Panc1 (cell line): ENCODE results near the gene FAM83D. TPM values are rescaled to one million over a fixed set of nuclear protein-coding genes. Genes with fewer than 3 reads are reported as not detected.

Source experiments
- ATAC-seq: fragments of 200-7000 bp; cut with Tn5 transposase; 2 replicates; pipeline ENCODE4 v1.9.1; 2020; ENCODE audit warnings: mild to moderate bottlenecking, moderate library complexity
- BruUV-seq: library from RNA; stranded (reverse); fragments of 400-500 nt; replicated peaks from 2 replicates; lab custom pipeline; 2021; lab: Mats Ljungman, UMichigan
- CTCF ChIA-PET: fragments of 300-600 bp; sonication (Branson Sonifier 250); formaldehyde crosslinking; loops from one replicate; lab custom pipeline; 2022; ENCODE audit warnings: antibody characterized with exemption; lab: Charles Lee
- POLR2A ChIA-PET: fragments of 300-600 bp; sonication (Branson Sonifier 250); formaldehyde crosslinking; loops from one replicate; lab custom pipeline; 2022; ENCODE audit warnings: antibody characterized with exemption; lab: Charles Lee
- DNase-seq: peaks from one replicate; pipeline ENCODE4 v3.0.0-alpha.2; 2010; ENCODE audit warnings: low read depth, low spot score
- H3K27ac ChIP-seq: 2 replicates; pipeline ENCODE4 v1.5.1; 2011; ENCODE audit warnings: mild to moderate bottlenecking, low read length, inconsistent platforms
- H3K27me3 ChIP-seq: fragments of 200-500 bp; sonication (Bioruptor generic); 2 replicates; pipeline ENCODE4 v1.6.0; 2014; ENCODE audit warnings: low read length, inconsistent platforms; ENCODE audit not compliant: control insufficient read depth, insufficient read depth
- H3K36me3 ChIP-seq: fragments of 200-500 bp; sonication (Bioruptor generic); 2 replicates; pipeline ENCODE4 v1.5.1; 2014; ENCODE audit warnings: inconsistent platforms, mild to moderate bottlenecking, low read length, moderate library complexity; ENCODE audit not compliant: control insufficient read depth, insufficient read depth
- H3K4me1 ChIP-seq: 2 replicates; pipeline ENCODE4 v1.5.1; 2011; ENCODE audit warnings: inconsistent platforms, mild to moderate bottlenecking, low read length, moderate library complexity; ENCODE audit not compliant: control insufficient read depth, insufficient read depth
- H3K4me3 ChIP-seq, 2 experiments: 2 replicates each; pipeline ENCODE4 v1.5.1; 2011 to 2012; ENCODE audit warnings: low read depth in 2 of 2, low read length in 2 of 2, mild to moderate bottlenecking in 2 of 2, inconsistent platforms in 1 of 2, moderate library complexity in 1 of 2
- H3K9me3 ChIP-seq: fragments of 200-500 bp; sonication (Bioruptor generic); 2 replicates; pipeline ENCODE4 v1.5.1; 2014; ENCODE audit warnings: low read depth, mild to moderate bottlenecking, inconsistent platforms, low read length, moderate library complexity; ENCODE audit not compliant: control insufficient read depth, insufficient read depth
- POLR2AphosphoS5 ChIP-seq: IDR thresholded peaks from 2 replicates; pipeline ENCODE4 v1.6.1; 2012; ENCODE audit warnings: mild to moderate bottlenecking, low read depth, low read length, moderate library complexity
- SIN3A ChIP-seq: IDR thresholded peaks from 2 replicates; pipeline ENCODE4 v1.6.1; 2012; ENCODE audit warnings: low read depth, mild to moderate bottlenecking, low read length, moderate library complexity, borderline replicate concordance; ENCODE audit not compliant: insufficient read depth
- TCF7L2 ChIP-seq: IDR thresholded peaks from 2 replicates; pipeline ENCODE4 v1.6.1; 2011; ENCODE audit warnings: mild to moderate bottlenecking, low read depth, low read length, inconsistent platforms
- in situ Hi-C: cut with HindIII; loops from 2 replicates; pipeline ENCODE4 v1.10.0; 2016; ENCODE audit warnings: low sequenced_read_pairs, low pct_unique_long_range_greater_than_20kb
- intact Hi-C: fragments of 100-400 bp; cut with micrococcal nuclease; formaldehyde crosslinking; loops from one replicate; pipeline ENCODE4 v1.10.0; 2022; ENCODE audit not compliant: unreplicated experiment
- total RNA-seq: library from RNA; stranded (reverse); gene quantifications from one replicate; pipeline ENCODE4 v1.2.1, GENCODE V29; 2021; ENCODE audit not compliant: unreplicated experiment
- TF ChIP-seq, protein P1 (sequence below): fragments of 450-650 bp; IDR thresholded peaks from 2 replicates; pipeline ENCODE4 v1.5.1; 2017; ENCODE audit warnings: mild to moderate bottlenecking
- TF ChIP-seq, protein P2 (sequence below), 2 experiments: IDR thresholded peaks; 2 replicates each; pipeline ENCODE4 v1.6.1; 2011 to 2012; ENCODE audit warnings: low read depth in 2 of 2, control low read depth in 1 of 2, low read length in 1 of 2, mild to moderate bottlenecking in 1 of 2, moderate library complexity in 1 of 2; ENCODE audit not compliant: insufficient read depth in 1 of 2

FAM83D gene
- total RNA-seq, 1 experiment from 2014 or later: 30.9 TPM

DNA sequence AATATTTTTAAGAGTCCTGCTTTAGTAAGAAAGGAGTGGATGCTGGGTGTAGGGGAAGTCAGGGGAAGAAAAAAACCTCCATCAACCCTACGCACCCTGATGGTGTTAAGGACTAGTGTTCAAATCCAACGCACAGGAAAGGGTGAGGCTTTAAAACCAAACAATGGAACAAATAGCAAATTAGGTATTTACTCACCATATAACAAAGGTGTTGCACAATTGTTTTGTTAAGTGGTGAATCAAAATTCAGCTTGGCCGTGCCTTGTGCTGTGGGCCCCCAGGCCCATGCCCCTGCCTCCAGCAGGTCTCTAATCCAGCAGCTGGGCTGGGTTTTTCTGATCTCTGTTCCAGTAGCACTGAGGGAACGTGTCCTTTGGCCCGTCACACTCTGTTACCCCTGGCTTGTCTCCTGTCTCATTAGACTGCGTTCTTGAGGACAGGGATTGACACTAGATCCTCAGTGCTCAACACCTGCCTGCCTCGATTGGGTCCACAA is 11.8 kb downstream of the FAM83D start:
- ATAC-seq (no peak), DNase-seq (no peak)
- no peak for TF ChIP-seq SIN3A
- TF ChIP-seq TCF7L2: no peak
- TF ChIP-seq, protein P1, sequence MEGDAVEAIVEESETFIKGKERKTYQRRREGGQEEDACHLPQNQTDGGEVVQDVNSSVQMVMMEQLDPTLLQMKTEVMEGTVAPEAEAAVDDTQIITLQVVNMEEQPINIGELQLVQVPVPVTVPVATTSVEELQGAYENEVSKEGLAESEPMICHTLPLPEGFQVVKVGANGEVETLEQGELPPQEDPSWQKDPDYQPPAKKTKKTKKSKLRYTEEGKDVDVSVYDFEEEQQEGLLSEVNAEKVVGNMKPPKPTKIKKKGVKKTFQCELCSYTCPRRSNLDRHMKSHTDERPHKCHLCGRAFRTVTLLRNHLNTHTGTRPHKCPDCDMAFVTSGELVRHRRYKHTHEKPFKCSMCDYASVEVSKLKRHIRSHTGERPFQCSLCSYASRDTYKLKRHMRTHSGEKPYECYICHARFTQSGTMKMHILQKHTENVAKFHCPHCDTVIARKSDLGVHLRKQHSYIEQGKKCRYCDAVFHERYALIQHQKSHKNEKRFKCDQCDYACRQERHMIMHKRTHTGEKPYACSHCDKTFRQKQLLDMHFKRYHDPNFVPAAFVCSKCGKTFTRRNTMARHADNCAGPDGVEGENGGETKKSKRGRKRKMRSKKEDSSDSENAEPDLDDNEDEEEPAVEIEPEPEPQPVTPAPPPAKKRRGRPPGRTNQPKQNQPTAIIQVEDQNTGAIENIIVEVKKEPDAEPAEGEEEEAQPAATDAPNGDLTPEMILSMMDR: no peak
- no peak for TF ChIP-seq POLR2AphosphoS5
- TF ChIP-seq, protein P2, sequence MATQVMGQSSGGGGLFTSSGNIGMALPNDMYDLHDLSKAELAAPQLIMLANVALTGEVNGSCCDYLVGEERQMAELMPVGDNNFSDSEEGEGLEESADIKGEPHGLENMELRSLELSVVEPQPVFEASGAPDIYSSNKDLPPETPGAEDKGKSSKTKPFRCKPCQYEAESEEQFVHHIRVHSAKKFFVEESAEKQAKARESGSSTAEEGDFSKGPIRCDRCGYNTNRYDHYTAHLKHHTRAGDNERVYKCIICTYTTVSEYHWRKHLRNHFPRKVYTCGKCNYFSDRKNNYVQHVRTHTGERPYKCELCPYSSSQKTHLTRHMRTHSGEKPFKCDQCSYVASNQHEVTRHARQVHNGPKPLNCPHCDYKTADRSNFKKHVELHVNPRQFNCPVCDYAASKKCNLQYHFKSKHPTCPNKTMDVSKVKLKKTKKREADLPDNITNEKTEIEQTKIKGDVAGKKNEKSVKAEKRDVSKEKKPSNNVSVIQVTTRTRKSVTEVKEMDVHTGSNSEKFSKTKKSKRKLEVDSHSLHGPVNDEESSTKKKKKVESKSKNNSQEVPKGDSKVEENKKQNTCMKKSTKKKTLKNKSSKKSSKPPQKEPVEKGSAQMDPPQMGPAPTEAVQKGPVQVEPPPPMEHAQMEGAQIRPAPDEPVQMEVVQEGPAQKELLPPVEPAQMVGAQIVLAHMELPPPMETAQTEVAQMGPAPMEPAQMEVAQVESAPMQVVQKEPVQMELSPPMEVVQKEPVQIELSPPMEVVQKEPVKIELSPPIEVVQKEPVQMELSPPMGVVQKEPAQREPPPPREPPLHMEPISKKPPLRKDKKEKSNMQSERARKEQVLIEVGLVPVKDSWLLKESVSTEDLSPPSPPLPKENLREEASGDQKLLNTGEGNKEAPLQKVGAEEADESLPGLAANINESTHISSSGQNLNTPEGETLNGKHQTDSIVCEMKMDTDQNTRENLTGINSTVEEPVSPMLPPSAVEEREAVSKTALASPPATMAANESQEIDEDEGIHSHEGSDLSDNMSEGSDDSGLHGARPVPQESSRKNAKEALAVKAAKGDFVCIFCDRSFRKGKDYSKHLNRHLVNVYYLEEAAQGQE (IDR thresholded peaks at IDR 0.05; ENCODE audit: insufficient read depth in 1 of 2, low read depth in 2 of 2, low read length in 1 of 2): no peak
- in situ Hi-C loops: no loop called here
- no TSS peak for BruUV-seq
- Histone ChIP-seq H3K36me3 (peaks cover 8% of the 10 kb centered on the region), H3K27me3 (no peaks in the 10 kb centered on the region), H3K4me1 (no peaks in the 10 kb centered on the region; the same call in none of the 2 replicates), H3K27ac (no peak overlapping the region), H3K4me3 (no peak overlapping the region), H3K9me3 (no peaks in the 10 kb centered on the region)
- intact Hi-C loops: no loop called here
- POLR2A ChIA-PET: no interaction called here
- CTCF ChIA-PET: no interaction called here

DNA sequence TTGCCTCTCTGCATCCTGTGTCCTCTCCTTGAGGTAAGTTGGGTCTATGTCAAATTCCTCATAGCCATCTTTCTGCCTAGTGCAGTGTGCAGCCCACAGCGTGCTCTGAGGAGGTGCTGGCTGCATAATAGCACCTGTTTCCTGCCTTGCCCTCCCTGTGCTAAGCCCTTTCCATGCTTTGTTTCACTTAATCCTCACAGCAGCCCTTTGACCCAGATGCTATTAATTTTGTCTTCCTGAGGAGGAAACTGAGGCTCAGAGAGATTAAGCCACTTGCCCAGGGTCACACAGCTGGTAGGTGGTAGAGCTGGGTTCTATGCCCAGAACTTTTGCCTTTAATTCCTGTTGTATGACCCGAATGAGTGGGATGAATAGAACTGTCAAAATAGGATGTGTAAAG is 13.5 kb downstream of the FAM83D start:
- in situ Hi-C loops (no loop called here), intact Hi-C loops (no loop called here)
- CTCF ChIA-PET: no interaction called here
- ATAC-seq (no peak), DNase-seq (no peak)
- Histone ChIP-seq H3K4me3 (no peak overlapping the region), H3K9me3 (no peaks in the 10 kb centered on the region), H3K4me1 (no peaks in the 10 kb centered on the region; the same call in 1 of the 2 replicates), H3K27ac (no peak overlapping the region), H3K27me3 (no peaks in the 10 kb centered on the region), H3K36me3 (peaks cover 8% of the 10 kb centered on the region; the same call in 1 of the 2 replicates)
- POLR2A ChIA-PET: no interaction called here
- no peak for TF ChIP-seq TCF7L2
- TF ChIP-seq, protein P1: no peak
- no peak for TF ChIP-seq SIN3A
- TF ChIP-seq, protein P2 (IDR thresholded peaks at IDR 0.05; ENCODE audit: insufficient read depth in 1 of 2, low read depth in 2 of 2, low read length in 1 of 2): no peak
- TF ChIP-seq POLR2AphosphoS5: no peak
- BruUV-seq: no TSS peak
